GM19240 (cell line): ENCODE results near the gene ZSWIM8.
A peak's percentile ranks its signal among the peaks of the same experiment; 100 is the strongest.

Experiments used
- DNase-seq: peaks from one replicate; pipeline ENCODE4 v3.0.0; 2011; ENCODE audit warnings: low spot score; ENCODE audit not compliant: insufficient read length

Gene ZSWIM8

GRCh38 chr10:73841526-73842285 is 56.3 kb downstream of the ZSWIM8 start:
- DNase-seq, result no peak

- no peak for DNase-seq
Measured at GRCh38 chr10:73842349-73842748, 56.9 kb downstream of the ZSWIM8 start.

GRCh38 chr10:73843261-73843660 is 57.9 kb downstream of the ZSWIM8 start:
- DNase-seq, result no peak

- DNase-seq, result no peak
Measured at GRCh38 chr10:73847031-73847430, 61.6 kb downstream of the ZSWIM8 start.

GRCh38 chr10:73848821-73849489 is 63.5 kb downstream of the ZSWIM8 start:
- DNase-seq, result peak; percentile 97

GRCh38 chr10:73850211-73850610 is 64.8 kb downstream of the ZSWIM8 start:
- DNase-seq, result no peak

GRCh38 chr10:73850863-73851461 is 65.6 kb downstream of the ZSWIM8 start:
- DNase-seq, result no peak
